ENCODE data around the gene RGS3.

GRCh38 chr9:113526841-113527240, 63.3 kb downstream of the RGS3 start:
- TF ChIP-seq CTCF (IDR thresholded peaks at IDR 0.05) (no peak), POLR2AphosphoS5 (IDR thresholded peaks at IDR 0.05) (no peak), POLR2A (IDR thresholded peaks at IDR 0.05) (no peak), EP300 (IDR thresholded peaks at IDR 0.05) (no peak)
